Neural cell (in vitro differentiated cells): ENCODE data around the gene ADD3. TPM values are rescaled to one million over a fixed set of nuclear protein-coding genes. Genes with fewer than 3 reads are reported as not detected.

Experiments used
- H2AFZ ChIP-seq: fragments of 200-600, 300-800 bp; sonication (generic), shearing (Covaris generic); 2 replicates; pipeline ENCODE4 v1.6.0; 2014; ENCODE audit warnings: low read depth, mild to moderate bottlenecking, antibody characterized with exemption, low read length, moderate library complexity
- H3F3A ChIP-seq: fragments of 200-600 bp; shearing (Covaris generic); 2 replicates; pipeline ENCODE4 v1.6.1; 2016; ENCODE audit warnings: mild to moderate bottlenecking, moderate library complexity, mixed read lengths, antibody characterized with exemption, low read length; ENCODE audit not compliant: insufficient read depth, poor library complexity, severe bottlenecking
- H3K27ac ChIP-seq: fragments of 200-600, 300-800 bp; sonication (generic), shearing (Covaris generic); 2 replicates; pipeline ENCODE4 v1.5.1; 2014; ENCODE audit warnings: mild to moderate bottlenecking, low read length, moderate library complexity
- H3K27me3 ChIP-seq: fragments of 300-800, 200-600 bp; sonication (generic), shearing (Covaris generic); 2 replicates; pipeline ENCODE4 v1.6.0; 2014; ENCODE audit warnings: mild to moderate bottlenecking, low read depth, low read length, moderate library complexity; ENCODE audit not compliant: insufficient read depth
- H3K36me3 ChIP-seq: fragments of 300-800, 200-600 bp; sonication (generic), shearing (Covaris generic); 2 replicates; pipeline ENCODE4 v1.5.1; 2014; ENCODE audit warnings: mild to moderate bottlenecking, antibody characterized with exemption, low read length, moderate library complexity; ENCODE audit not compliant: insufficient read depth
- H3K4me2 ChIP-seq: fragments of 300-800, 200-600 bp; sonication (generic), shearing (Covaris generic); 2 replicates; pipeline ENCODE4 v1.6.0; 2014; ENCODE audit warnings: mild to moderate bottlenecking, low read length
- H3K4me3 ChIP-seq: fragments of 300-800, 200-600 bp; sonication (generic), shearing (Covaris generic); 2 replicates; pipeline ENCODE4 v1.5.1; 2014; ENCODE audit warnings: mild to moderate bottlenecking, low read length, moderate library complexity
- H3K79me2 ChIP-seq: fragments of 200-600 bp; shearing (Covaris generic); replicated peaks from 2 replicates; pipeline ENCODE4 v1.6.0; 2014; ENCODE audit warnings: mild to moderate bottlenecking, low read length, moderate library complexity; ENCODE audit not compliant: insufficient read depth
- H3K9ac ChIP-seq: fragments of 300-800, 200-600 bp; sonication (generic), shearing (Covaris generic); 2 replicates; pipeline ENCODE4 v1.6.1; 2016; ENCODE audit warnings: mild to moderate bottlenecking, low read length, mixed read lengths
- H3K9me2 ChIP-seq: fragments of 200-600 bp; shearing (Covaris generic); 2 replicates; pipeline ENCODE4 v1.6.1; 2016; ENCODE audit warnings: mild to moderate bottlenecking, low read length, mixed read lengths; ENCODE audit not compliant: insufficient read depth
- H3K9me3 ChIP-seq: fragments of 200-600, 300-800 bp; sonication (generic), shearing (Covaris generic); 2 replicates; pipeline ENCODE4 v1.6.1; 2016; ENCODE audit warnings: mild to moderate bottlenecking, mixed run types, low read length, moderate library complexity, mixed read lengths
- H4K20me1 ChIP-seq: fragments of 200-600 bp; shearing (Covaris generic); 2 replicates; pipeline ENCODE4 v1.6.1; 2016; ENCODE audit warnings: mild to moderate bottlenecking, mixed run types; ENCODE audit not compliant: insufficient read depth
- CTCF ChIP-seq: fragments of 450-650 bp; IDR thresholded peaks from 2 replicates; pipeline ENCODE4 v1.5.1; 2014; ENCODE audit warnings: antibody characterized with exemption, mild to moderate bottlenecking, moderate library complexity; ENCODE audit not compliant: poor library complexity, severe bottlenecking
- EP300 ChIP-seq: fragments of 450-650 bp; conservative IDR thresholded peaks from 2 replicates; pipeline ENCODE4 v1.6.1; 2014; ENCODE audit warnings: antibody characterized with exemption, mild to moderate bottlenecking, moderate library complexity; ENCODE audit not compliant: poor library complexity, severe bottlenecking
- EZH2 ChIP-seq: fragments of 200-600, 300-800 bp; shearing (Covaris generic), sonication (generic); IDR thresholded peaks from 2 replicates; pipeline ENCODE4 v1.6.1; 2014; ENCODE audit warnings: antibody characterized with exemption, low read length, borderline replicate concordance, mild to moderate bottlenecking; ENCODE audit not compliant: insufficient read depth, poor library complexity, severe bottlenecking
- MXI1 ChIP-seq: fragments of 450-650 bp; conservative IDR thresholded peaks from 2 replicates; pipeline ENCODE4 v1.6.1; 2014; ENCODE audit warnings: antibody characterized with exemption, mild to moderate bottlenecking; ENCODE audit not compliant: poor library complexity, severe bottlenecking
- POLR2AphosphoS5 ChIP-seq: IDR thresholded peaks from 2 replicates; pipeline ENCODE4 v1.6.1; 2012
- RAD21 ChIP-seq: fragments of 450-650 bp; conservative IDR thresholded peaks from 2 replicates; pipeline ENCODE4 v1.6.1; 2014; ENCODE audit warnings: antibody characterized with exemption, mild to moderate bottlenecking, moderate library complexity
- SMC3 ChIP-seq: fragments of 450-650 bp; conservative IDR thresholded peaks from 2 replicates; pipeline ENCODE4 v1.6.1; 2014; ENCODE audit warnings: antibody characterized with exemption, mild to moderate bottlenecking, moderate library complexity; ENCODE audit not compliant: poor library complexity
- TAF1 ChIP-seq: IDR thresholded peaks from 2 replicates; pipeline ENCODE4 v1.6.1; 2012; ENCODE audit warnings: low read depth
- polyA plus RNA-seq: library from polyadenylated mRNA; depleted of rRNA; stranded (reverse); fragments of >200 nt; gene quantifications from 2 replicates; pipeline ENCODE4 v1.2.3, GENCODE V29; 2014
- TF ChIP-seq, protein P1 (sequence below): IDR thresholded peaks from 2 replicates; pipeline ENCODE4 v1.6.1; 2012; ENCODE audit warnings: borderline replicate concordance

The ADD3 gene
- polyA plus RNA-seq, 1 donor from 2014 or later: 40.6 TPM

DNA sequence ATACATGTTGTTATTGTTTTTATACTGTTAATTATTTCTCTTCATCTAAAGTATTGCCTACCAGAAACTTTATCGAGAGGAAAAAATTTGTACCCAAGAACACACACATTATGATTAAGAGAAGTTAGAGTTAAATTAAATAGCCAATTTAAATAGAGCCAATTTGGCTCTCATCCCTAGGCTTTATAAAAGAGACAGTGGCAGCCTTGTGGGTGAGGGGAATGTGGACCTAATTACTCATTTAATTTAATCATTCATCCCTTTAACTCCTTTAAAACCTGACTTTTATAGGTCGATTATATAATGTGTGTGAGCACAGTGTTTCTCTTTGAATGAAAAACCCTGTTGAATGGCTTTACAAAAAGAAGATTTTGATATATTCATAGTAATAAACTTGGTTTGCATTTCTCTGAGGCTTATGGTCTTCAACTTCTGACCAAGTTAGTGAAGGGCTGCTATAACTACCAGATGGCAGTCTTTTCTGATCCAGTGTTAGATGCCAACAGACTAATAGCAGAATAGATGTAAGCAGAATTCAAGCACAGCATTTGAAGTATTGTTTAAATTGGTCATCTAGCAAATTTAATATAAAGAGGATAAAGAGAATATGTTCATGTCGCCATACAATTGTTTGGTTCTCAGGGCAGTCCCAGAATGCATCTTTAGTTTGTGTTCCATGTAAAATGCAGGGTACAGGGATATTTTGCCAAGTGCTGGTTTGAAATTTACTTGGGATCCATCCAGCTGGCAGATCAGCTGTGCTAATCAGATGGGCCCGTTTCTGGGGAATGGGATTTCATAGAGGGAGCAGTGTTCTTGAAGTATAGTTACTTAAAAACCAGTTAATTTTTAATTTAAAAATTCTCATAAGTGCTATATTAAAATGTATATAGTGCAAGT, 25.3 kb downstream of the ADD3 start:
- Histone ChIP-seq H3K9ac (no peak overlapping the region), H2AFZ (no peak overlapping the region), H3K4me3 (no peak overlapping the region), H3K9me2 (no peaks in the 10 kb centered on the region), H3K9me3 (no peaks in the 10 kb centered on the region), H3F3A (no peaks in the 10 kb centered on the region), H3K27ac (no peak overlapping the region), H3K4me2 (no peak overlapping the region), H3K79me2 (peaks cover 5% of the 10 kb centered on the region), H3K36me3 (no peaks in the 10 kb centered on the region), H3K27me3 (no peaks in the 10 kb centered on the region), H4K20me1 (no peaks in the 10 kb centered on the region)
- no peak for TF ChIP-seq RAD21
- TF ChIP-seq CTCF: no peak
- TF ChIP-seq, protein P1, sequence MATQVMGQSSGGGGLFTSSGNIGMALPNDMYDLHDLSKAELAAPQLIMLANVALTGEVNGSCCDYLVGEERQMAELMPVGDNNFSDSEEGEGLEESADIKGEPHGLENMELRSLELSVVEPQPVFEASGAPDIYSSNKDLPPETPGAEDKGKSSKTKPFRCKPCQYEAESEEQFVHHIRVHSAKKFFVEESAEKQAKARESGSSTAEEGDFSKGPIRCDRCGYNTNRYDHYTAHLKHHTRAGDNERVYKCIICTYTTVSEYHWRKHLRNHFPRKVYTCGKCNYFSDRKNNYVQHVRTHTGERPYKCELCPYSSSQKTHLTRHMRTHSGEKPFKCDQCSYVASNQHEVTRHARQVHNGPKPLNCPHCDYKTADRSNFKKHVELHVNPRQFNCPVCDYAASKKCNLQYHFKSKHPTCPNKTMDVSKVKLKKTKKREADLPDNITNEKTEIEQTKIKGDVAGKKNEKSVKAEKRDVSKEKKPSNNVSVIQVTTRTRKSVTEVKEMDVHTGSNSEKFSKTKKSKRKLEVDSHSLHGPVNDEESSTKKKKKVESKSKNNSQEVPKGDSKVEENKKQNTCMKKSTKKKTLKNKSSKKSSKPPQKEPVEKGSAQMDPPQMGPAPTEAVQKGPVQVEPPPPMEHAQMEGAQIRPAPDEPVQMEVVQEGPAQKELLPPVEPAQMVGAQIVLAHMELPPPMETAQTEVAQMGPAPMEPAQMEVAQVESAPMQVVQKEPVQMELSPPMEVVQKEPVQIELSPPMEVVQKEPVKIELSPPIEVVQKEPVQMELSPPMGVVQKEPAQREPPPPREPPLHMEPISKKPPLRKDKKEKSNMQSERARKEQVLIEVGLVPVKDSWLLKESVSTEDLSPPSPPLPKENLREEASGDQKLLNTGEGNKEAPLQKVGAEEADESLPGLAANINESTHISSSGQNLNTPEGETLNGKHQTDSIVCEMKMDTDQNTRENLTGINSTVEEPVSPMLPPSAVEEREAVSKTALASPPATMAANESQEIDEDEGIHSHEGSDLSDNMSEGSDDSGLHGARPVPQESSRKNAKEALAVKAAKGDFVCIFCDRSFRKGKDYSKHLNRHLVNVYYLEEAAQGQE: no peak
- no peak for TF ChIP-seq SMC3
- no peak for TF ChIP-seq TAF1
- TF ChIP-seq POLR2AphosphoS5: no peak
- no peak for TF ChIP-seq MXI1
- no peak for TF ChIP-seq EZH2
- no peak for TF ChIP-seq EP300

GRCh38 chr10:110033701-110034235, 26.0 kb downstream of the ADD3 start:
- H3F3A ChIP-seq: no peaks in the 10 kb centered on the region
- no peak overlapping the region for H3K27ac ChIP-seq
- no peaks in the 10 kb centered on the region for H3K27me3 ChIP-seq
- no peaks in the 10 kb centered on the region for H3K9me3 ChIP-seq
- H3K4me3 ChIP-seq: no peak overlapping the region
- no peaks in the 10 kb centered on the region for H4K20me1 ChIP-seq
- no peak overlapping the region for H2AFZ ChIP-seq
- no peaks in the 10 kb centered on the region for H3K9me2 ChIP-seq
- no peak for TF ChIP-seq CTCF
- no peak overlapping the region for H3K9ac ChIP-seq
- H3K79me2 ChIP-seq: peaks cover 8% of the 10 kb centered on the region
- H3K4me2 ChIP-seq: no peak overlapping the region
- H3K36me3 ChIP-seq: no peaks in the 10 kb centered on the region
